NCI-H774 (cell line): ENCODE data around the gene TCERG1.

ENCODE experiments used
- DNase-seq: peaks from one replicate; lab custom pipeline; 2025; lab: John Stamatoyannopoulos, UW

Gene TCERG1

DNA sequence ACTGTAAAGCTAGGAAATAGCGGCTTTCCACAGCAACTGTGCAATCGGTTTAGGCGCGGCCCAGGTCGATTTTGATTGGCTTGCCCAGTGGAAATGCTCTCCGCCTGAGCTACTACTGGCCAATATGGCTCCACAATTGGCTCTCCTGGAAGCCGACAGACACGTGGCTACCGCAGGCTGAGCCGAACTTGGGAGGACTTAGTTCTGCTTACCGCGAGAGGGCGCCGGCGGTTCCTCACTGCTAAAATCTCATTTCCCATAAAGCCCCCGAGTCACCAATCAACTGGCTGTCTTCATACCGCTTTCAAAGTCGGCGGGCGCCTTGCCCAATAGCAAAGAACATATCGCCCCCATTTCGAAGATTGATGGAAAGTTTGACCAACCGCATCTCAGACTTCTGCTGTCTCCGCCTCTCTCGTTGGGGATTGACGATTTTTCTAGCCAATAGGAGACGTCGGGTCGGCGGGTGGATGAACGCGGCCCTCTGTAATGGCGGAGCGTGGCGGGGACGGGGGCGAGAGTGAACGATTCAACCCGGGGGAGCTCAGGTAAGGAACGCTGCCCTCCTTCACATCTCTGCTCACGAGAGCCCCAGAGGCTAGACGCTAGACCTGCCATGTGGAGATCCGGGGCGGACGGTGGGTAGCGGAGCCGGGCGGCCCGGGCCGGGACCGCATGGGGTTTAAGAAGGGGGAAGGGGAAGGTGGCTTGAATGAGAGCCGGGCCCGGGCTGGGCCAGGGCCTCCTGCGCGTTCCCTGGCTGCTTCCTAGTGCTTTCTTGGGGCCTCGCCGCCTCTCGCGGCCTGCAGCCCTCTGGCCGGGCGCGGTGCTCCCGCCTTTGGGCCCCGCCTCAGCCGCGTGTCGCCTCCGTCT is at the start of gene TCERG1:
TCERG1 (plus strand) TSS at position 473 of the 873 bp plus-strand sequence; CDS start at position 490, 17 bp downstream.
- DNase-seq, result peak; percentile 99

DNA sequence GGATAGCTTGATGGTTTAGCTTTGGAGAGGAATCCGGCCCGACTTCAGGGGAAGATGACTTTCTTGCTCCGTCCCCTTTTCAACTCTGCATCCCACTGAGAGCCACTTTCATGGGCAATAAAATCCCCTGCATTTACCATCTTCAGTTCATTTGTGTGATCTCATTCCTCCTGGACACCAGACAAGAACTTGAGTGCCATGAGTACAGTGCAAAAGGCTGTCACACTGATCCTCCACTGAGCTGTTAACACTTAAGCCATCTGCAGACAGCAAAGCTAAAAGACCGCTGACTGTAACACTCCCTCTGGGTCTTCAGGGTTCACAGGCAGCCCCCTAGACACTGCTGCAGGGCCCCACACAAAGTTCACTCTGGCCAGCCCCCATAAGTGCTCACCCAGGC is 48.3 kb upstream of the TCERG1 start:
- no peak for DNase-seq

- DNase-seq, result no peak
Measured at GRCh38 chr5:146399481-146399880, 47.7 kb upstream of the TCERG1 start.

GRCh38 chr5:146400201-146400600 is 46.9 kb upstream of the TCERG1 start:
- no peak for DNase-seq

DNA sequence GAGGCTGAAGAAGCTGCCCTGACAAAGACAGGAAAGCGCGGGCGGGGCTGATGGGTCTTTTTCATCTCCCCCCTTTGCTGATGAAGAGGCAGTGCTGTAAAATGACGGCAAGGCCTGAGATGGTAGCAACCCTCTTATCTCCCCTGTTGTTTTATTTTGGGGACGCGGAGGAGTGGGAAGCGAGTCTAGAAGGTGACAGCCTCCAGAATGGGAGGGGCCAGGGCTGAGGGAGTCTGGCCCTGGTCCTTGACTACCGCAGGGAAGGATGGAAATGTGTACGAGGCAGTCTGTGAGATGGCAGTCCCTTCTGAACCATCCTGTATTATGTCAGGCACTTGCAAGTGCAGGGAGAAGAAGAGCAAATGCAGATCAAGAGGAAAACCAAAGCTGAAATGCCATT is 46.1 kb upstream of the TCERG1 start:
- DNase-seq, result no peak

- no peak for DNase-seq
Measured at GRCh38 chr5:146402949-146403348, 44.2 kb upstream of the TCERG1 start.

- DNase-seq, result no peak
Measured at GRCh38 chr5:146409054-146409671, 38.0 kb upstream of the TCERG1 start.

GRCh38 chr5:146410272-146410671 is 36.9 kb upstream of the TCERG1 start:
- DNase-seq, result no peak

DNA sequence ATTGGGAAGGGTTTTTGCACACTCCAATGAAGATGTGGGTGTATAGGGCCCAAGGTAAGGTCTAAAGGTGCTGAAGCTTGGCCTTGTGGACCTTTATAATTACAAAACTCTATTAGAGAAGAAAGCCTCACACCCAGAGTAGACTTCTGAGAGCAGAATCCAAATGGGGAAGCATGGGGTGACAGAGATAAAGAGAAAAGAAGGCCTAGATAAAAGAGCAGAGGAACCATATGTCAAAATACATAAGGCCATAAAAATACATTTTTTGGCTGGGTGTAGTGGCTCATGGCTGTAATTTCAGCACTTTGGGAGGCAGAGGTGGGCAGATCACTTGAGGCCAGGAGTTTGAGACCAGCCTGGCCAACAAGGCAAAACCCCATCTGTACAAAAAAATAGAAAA is 27.4 kb upstream of the TCERG1 start:
- no peak for DNase-seq

DNA sequence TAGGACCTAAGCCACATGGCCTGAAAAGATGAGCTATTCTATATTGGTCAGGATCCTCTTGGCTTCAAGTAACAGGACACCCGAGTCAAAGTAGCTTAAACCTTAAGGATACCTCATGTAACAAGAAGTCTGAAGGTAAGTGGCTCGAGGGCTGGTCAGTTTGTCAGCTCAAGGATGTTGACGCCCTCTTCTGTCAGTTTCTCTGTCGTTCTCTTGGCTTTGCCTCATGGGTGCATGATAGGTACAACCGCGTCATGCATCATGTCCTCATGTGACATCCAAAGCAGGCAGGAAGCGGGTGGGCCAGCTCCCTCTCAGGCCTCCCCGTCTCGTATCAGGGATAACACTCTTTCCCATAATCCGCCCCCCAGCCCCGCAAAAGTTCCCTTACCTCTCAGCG is 22.1 kb upstream of the TCERG1 start:
- no peak for DNase-seq

DNA sequence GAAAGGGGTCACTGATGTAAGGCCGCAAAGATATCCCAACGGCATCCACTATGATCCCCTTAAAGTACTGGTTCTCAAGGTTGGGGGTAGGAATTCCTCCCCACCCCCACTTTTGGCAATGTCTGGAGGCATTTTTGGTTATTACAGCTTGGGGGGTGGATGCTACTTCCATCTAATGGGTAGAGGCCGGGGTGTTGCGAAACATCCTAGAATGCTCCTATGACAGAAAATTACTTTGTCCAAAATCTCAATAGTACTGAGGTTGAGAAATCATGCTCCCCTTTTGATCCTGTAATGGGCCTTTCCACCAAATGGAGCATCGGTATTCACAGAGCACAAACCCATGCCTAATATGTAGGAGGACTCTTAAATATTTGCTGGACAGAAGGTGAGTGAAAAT is 20.8 kb upstream of the TCERG1 start:
- no peak for DNase-seq

GRCh38 chr5:146426853-146427618 is 20.1 kb upstream of the TCERG1 start:
- DNase-seq, result peak; percentile 45

- no peak for DNase-seq
Measured at GRCh38 chr5:146427619-146427997, 19.5 kb upstream of the TCERG1 start.

GRCh38 chr5:146428658-146429057 is 18.5 kb upstream of the TCERG1 start:
- no peak for DNase-seq

DNA sequence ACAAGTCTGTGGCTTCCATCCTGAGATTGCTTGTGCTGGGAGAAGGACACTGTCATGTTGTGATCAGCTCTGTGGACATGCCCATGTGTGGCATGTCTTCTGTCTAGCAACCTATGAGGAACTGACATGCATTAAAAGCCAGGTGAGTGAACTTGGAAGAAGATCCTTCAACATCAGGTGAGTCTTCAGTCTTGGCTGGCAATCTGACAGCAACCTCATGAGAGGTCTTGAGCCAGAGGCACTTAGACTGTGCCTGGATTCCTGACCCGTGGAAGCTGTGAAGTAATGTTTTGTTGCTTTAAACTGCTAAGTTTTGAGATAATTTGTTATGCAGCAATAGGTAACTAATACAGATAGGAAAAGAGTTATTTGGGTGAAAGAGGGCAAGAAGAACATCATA is 6.8 kb upstream of the TCERG1 start:
- DNase-seq, result no peak

DNA sequence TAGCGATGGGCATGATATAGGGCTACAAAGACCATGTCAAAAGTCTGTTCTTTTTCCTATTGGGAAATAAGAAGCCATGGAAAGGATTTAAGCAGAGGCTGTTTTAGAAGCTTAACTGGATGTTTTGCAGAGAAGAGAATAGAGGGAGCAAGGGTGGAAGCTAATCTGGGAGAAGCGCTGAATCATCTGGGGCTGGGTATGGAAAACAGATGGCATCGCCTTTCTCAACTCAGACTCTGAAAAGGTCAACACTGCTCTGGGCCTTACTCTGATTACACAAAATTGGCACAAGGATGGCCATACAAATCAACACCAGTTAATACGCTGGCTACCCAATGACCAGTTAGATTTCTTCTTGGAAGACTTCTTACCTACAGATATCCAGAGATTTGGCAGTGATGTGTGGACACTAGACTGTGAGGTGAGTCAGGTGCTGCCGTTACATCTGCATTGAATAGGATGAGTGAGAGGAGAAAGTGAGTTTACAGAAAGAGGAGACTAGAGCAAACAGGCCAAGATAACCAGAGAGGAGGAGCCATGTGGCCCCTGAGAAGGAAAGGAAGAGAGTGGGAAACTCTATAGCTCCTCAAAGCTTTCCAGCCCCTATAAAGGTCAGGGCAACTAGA is 6.2 kb upstream of the TCERG1 start:
- no peak for DNase-seq

DNA sequence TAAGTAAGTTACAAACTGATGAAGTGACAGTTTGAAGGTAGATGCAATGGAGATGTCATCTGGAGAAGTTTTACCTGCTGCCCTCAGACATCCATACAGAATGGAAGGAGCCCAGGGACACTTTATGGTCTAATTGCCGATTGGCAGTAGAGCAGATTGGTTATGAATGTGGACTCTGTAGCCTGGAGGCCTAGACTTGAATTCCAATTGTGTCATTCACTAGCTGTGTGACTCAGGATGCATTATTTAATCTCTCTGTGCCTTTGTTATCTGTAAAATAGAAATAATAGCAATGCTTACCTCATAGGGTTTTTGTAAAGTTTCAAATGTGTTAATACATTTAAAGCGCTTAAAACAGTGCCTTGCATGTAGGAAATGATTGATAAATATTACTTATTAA is 5.2 kb upstream of the TCERG1 start:
- DNase-seq, result no peak

- no peak for DNase-seq
Measured at GRCh38 chr5:146447734-146448380, 724 bp downstream of the TCERG1 start.

DNA sequence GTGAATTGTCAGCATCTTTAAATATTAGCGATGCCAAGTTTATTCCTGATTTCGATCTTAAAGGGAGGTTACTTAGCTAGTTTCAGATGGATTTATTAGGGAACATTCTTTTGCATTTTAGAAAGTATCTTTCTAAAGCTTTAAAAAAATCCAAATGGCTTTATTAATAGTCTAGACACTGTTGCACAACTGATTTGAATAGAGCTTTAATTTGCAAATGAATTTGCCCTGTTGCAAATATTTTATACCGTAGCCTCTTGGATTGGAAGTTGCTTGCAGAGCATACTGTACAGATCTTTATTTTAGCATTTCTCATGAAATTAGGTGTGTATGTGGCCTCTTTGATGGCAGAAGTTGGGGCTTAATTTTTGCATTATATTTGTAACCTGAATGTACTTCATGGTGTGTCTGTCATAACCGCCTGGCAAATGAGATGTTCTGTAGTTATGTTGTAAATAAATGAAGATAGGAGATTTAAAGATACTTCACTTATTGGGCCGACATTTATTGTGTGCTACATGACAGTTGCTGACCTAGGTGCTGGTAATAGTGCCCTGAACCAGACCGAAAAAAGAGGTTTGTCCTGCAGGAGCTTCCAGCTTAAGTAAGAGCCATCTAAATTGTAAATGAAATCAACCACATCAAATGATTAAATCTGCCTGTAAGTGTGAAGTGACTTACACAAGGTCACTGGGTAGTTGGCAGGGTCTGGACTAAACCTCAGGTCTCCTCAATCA is 1.8 kb downstream of the TCERG1 start:
- DNase-seq, result no peak

DNA sequence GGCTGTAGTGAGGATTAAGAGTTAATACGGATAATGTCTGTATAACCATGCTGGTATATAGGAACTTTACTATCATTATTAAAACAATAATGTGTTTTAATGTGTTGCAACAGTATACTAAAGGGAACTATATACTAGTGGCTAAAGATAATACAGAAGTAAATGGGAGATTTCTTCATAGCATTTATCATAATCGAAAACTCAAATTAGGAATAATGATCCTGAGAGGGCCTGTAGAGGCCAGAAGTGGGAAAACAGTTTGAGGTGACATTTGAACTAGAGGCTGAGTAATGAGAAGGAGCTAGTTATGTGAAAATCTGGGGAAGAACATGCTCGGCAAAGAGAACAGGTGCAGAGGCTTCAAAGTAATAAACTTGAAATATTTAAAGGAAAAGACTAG is 2.9 kb downstream of the TCERG1 start:
- DNase-seq, result no peak

DNA sequence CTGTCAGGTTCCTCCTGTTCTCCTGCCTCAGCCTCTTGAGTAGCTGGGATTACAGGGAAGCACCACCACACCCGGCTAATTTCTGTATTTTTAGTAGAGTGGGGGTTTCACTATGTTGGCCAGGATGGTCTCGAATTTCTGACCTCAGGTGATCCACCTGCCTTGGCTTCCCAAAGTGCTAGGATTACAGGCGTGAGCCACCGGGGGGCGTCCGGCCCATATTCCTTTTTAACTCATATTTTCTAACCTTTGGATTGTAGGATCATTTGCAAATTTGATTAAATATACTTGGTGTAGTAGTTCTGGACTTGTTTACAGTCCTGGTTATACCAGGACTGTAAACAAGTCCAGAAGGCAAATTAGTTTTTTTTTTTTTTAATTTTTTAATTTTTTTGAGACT is 4.3 kb downstream of the TCERG1 start:
- DNase-seq, result no peak
